Fibroblast of skin of right quadriceps (primary cell): ENCODE data around the gene ZFC3H1.
A peak's percentile ranks its signal among the peaks of the same experiment; 100 is the strongest.

Experiments
- DNase-seq: peaks from one replicate; pipeline ENCODE4 v3.0.0-alpha.2; 2013

ZFC3H1 gene

GRCh38 chr12:71671311-71671710 lies 7.7 kb upstream of the ZFC3H1 start:
- DNase-seq, result no peak

GRCh38 chr12:71666259-71666658 lies 2.6 kb upstream of the ZFC3H1 start:
- no peak for DNase-seq

- DNase-seq, result no peak
These were observed 1.4 kb upstream of the ZFC3H1 start for GRCh38 chr12:71665090-71665463.

- peak; percentile 12 for DNase-seq
These were observed 902 bp upstream of the ZFC3H1 start for GRCh38 chr12:71664411-71665089.

- DNase-seq, result peak; percentile 57
These were observed 643 bp downstream of the ZFC3H1 start for GRCh38 chr12:71662849-71663560.

GRCh38 chr12:71661977-71662530 lies 1.6 kb downstream of the ZFC3H1 start:
- DNase-seq, result peak; percentile 52

GRCh38 chr12:71656740-71657139 lies 6.9 kb downstream of the ZFC3H1 start:
- no peak for DNase-seq

- DNase-seq, result no peak
These were observed 7.7 kb downstream of the ZFC3H1 start for GRCh38 chr12:71655907-71656306.

- DNase-seq, result no peak
These were observed 8.2 kb downstream of the ZFC3H1 start for GRCh38 chr12:71655495-71655894.

GRCh38 chr12:71654200-71654599 lies 9.4 kb downstream of the ZFC3H1 start:
- no peak for DNase-seq

- no peak for DNase-seq
These were observed 10.5 kb downstream of the ZFC3H1 start for GRCh38 chr12:71653137-71653536.

- peak; percentile 10 for DNase-seq
These were observed 11.0 kb downstream of the ZFC3H1 start for GRCh38 chr12:71652656-71653055.

GRCh38 chr12:71649401-71649800 lies 14.2 kb downstream of the ZFC3H1 start:
- DNase-seq, result no peak

GRCh38 chr12:71648537-71648936 lies 15.1 kb downstream of the ZFC3H1 start:
- DNase-seq, result no peak

- DNase-seq, result no peak
These were observed 17.1 kb downstream of the ZFC3H1 start for GRCh38 chr12:71646512-71646911.

GRCh38 chr12:71645268-71645667 lies 18.4 kb downstream of the ZFC3H1 start:
- no peak for DNase-seq

- no peak for DNase-seq
These were observed 21.4 kb downstream of the ZFC3H1 start for GRCh38 chr12:71642264-71642663.

- DNase-seq, result no peak
These were observed 22.3 kb downstream of the ZFC3H1 start for GRCh38 chr12:71641390-71641789.

GRCh38 chr12:71640316-71640715 lies 23.3 kb downstream of the ZFC3H1 start:
- no peak for DNase-seq

GRCh38 chr12:71639341-71639760 lies 24.3 kb downstream of the ZFC3H1 start:
- DNase-seq, result no peak

GRCh38 chr12:71638499-71638898 lies 25.1 kb downstream of the ZFC3H1 start:
- DNase-seq, result no peak

- DNase-seq, result peak; percentile 53
These were observed 26.9 kb downstream of the ZFC3H1 start for GRCh38 chr12:71636704-71637115.

- no peak for DNase-seq
These were observed 36.1 kb downstream of the ZFC3H1 start for GRCh38 chr12:71627438-71628002.

- DNase-seq, result peak; percentile 32
These were observed 36.9 kb downstream of the ZFC3H1 start for GRCh38 chr12:71626768-71627167.
